ENCODE data around the gene PVALEF.

- TF ChIP-seq CTCF (IDR thresholded peaks at IDR 0.05) (no peak), POLR2A (IDR thresholded peaks at IDR 0.05) (no peak)
These were observed 25.9 kb upstream of the PVALEF start for GRCh38 chr17:81139428-81139827.
